ENCODE results near the gene CGNL1.

Gene CGNL1

GRCh38 chr15:57554063-57554811 is 177.9 kb downstream of the CGNL1 start:
- DNase-seq (ENCODE audit: low read depth): no peak
- H3K4me3 ChIP-seq (ENCODE audit: low read length): no peak overlapping the region
- TF ChIP-seq CTCF (conservative IDR thresholded peaks at IDR 0.05; ENCODE audit: low read length): no peak

GRCh38 chr15:57554812-57555179 is 178.5 kb downstream of the CGNL1 start:
- TF ChIP-seq CTCF (conservative IDR thresholded peaks at IDR 0.05; ENCODE audit: low read length): no peak
- no peak overlapping the region for H3K4me3 ChIP-seq (ENCODE audit: low read length)
- no peak for DNase-seq (ENCODE audit: low read depth)

GRCh38 chr15:57555270-57555669 is 179.0 kb downstream of the CGNL1 start:
- TF ChIP-seq CTCF (conservative IDR thresholded peaks at IDR 0.05; ENCODE audit: low read length): no peak
- H3K4me3 ChIP-seq (ENCODE audit: low read length): no peak overlapping the region
- peak; percentile 21 for DNase-seq (ENCODE audit: low read depth)

GRCh38 chr15:57556040-57556439 is 179.7 kb downstream of the CGNL1 start:
- DNase-seq (ENCODE audit: low read depth): no peak
- H3K4me3 ChIP-seq (ENCODE audit: low read length): no peak overlapping the region
- TF ChIP-seq CTCF (conservative IDR thresholded peaks at IDR 0.05; ENCODE audit: low read length): no peak

GRCh38 chr15:57557267-57557666 is 181.0 kb downstream of the CGNL1 start:
- H3K4me3 ChIP-seq (ENCODE audit: low read length): no peak overlapping the region
- no peak for TF ChIP-seq CTCF (conservative IDR thresholded peaks at IDR 0.05; ENCODE audit: low read length)
- DNase-seq (ENCODE audit: low read depth): no peak

GRCh38 chr15:57557810-57558209 is 181.5 kb downstream of the CGNL1 start:
- DNase-seq (ENCODE audit: low read depth): no peak
- no peak for TF ChIP-seq CTCF (conservative IDR thresholded peaks at IDR 0.05; ENCODE audit: low read length)
- H3K4me3 ChIP-seq (ENCODE audit: low read length): no peak overlapping the region

GRCh38 chr15:57559875-57560274 is 183.6 kb downstream of the CGNL1 start:
- TF ChIP-seq CTCF (conservative IDR thresholded peaks at IDR 0.05; ENCODE audit: low read length): peak; percentile 91
- no peak overlapping the region for H3K4me3 ChIP-seq (ENCODE audit: low read length)
- DNase-seq (ENCODE audit: low read depth): peak; percentile 31

Data from AG10803 (cell line).